ENCODE measurements around the gene PAX5. TPM values are rescaled to one million over a fixed set of nuclear protein-coding genes. Genes with fewer than 3 reads are reported as not detected.

The PAX5 gene
- total RNA-seq, 4 donors from 2014 or later = not detected

GRCh38 chr9:36961051-36961450 lies 73.0 kb downstream of the PAX5 start:
- no peaks in the 10 kb centered on the region for H3K9me3 ChIP-seq
- TF ChIP-seq POLR2A (IDR thresholded peaks at IDR 0.05) (no peak), EP300 (IDR thresholded peaks at IDR 0.05) (no peak), CTCF (IDR thresholded peaks at IDR 0.05) (no peak)
- H3K27ac ChIP-seq = no peak overlapping the region
- 43 to 59% methylated on average over 4 of the region's 4 CpGs for WGBS, 2 donors
- no peaks in the 10 kb centered on the region for H3K36me3 ChIP-seq
- no peak for DNase-seq (ENCODE audit: low spot score in 2 of 2)
- H3K27me3 ChIP-seq = peaks cover 0 to 11% of the 10 kb centered on the region in 2 donors
- peaks cover 0 to 8% (median 0%) of the 10 kb centered on the region in 4 donors for H3K4me1 ChIP-seq
- H3K4me3 ChIP-seq = no peak overlapping the region

- Histone ChIP-seq H3K4me3 (no peak overlapping the region), H3K27ac (no peak overlapping the region), H3K27me3 (peaks cover 0 to 11% of the 10 kb centered on the region in 2 donors), H3K36me3 (no peaks in the 10 kb centered on the region), H3K4me1 (peaks cover 0 to 8% (median 0%) of the 10 kb centered on the region in 4 donors), H3K9me3 (no peaks in the 10 kb centered on the region)
- 94 to 95% methylated on average over 7 of the region's 7 CpGs for WGBS, 2 donors
- DNase-seq (ENCODE audit: low spot score in 2 of 2) = no peak
- TF ChIP-seq CTCF (IDR thresholded peaks at IDR 0.05) = no peak
- no peak for TF ChIP-seq EP300 (IDR thresholded peaks at IDR 0.05)
- TF ChIP-seq POLR2A (IDR thresholded peaks at IDR 0.05) = no peak
Observed at GRCh38 chr9:36960575-36960955, 73.5 kb downstream of the PAX5 start.

- Histone ChIP-seq H3K27ac (no peak overlapping the region), H3K9me3 (no peaks in the 10 kb centered on the region), H3K27me3 (peaks cover 0 to 16% of the 10 kb centered on the region in 2 donors), H3K36me3 (no peaks in the 10 kb centered on the region), H3K4me3 (no peak overlapping the region), H3K4me1 (peaks cover 0 to 8% (median 0%) of the 10 kb centered on the region in 4 donors)
- WGBS, 2 donors = 87 to 90% methylated on average over 12 of the region's 12 CpGs
- no peak for TF ChIP-seq POLR2A (IDR thresholded peaks at IDR 0.05)
- no peak for TF ChIP-seq EP300 (IDR thresholded peaks at IDR 0.05)
- TF ChIP-seq CTCF (IDR thresholded peaks at IDR 0.05) = no peak
- DNase-seq (ENCODE audit: low spot score in 2 of 2) = no peak
Observed at GRCh38 chr9:36959681-36960574, 74.1 kb downstream of the PAX5 start.

GRCh38 chr9:36956908-36957307 lies 77.2 kb downstream of the PAX5 start:
- Histone ChIP-seq H3K27ac (no peak overlapping the region), H3K4me3 (no peak overlapping the region), H3K4me1 (peaks cover 0 to 7% (median 0%) of the 10 kb centered on the region in 4 donors), H3K9me3 (peaks cover 0 to 5% (median 0%) of the 10 kb centered on the region in 4 donors), H3K27me3 (peaks cover 0 to 20% of the 10 kb centered on the region in 2 donors), H3K36me3 (no peaks in the 10 kb centered on the region)
- no peak for TF ChIP-seq POLR2A (IDR thresholded peaks at IDR 0.05)
- no peak for TF ChIP-seq EP300 (IDR thresholded peaks at IDR 0.05)
- TF ChIP-seq CTCF (IDR thresholded peaks at IDR 0.05) = no peak
- no peak for DNase-seq (ENCODE audit: low spot score in 2 of 2)
- WGBS, 2 donors = 68 to 69% methylated on average over 9 of the region's 9 CpGs

- no peak for TF ChIP-seq POLR2A (IDR thresholded peaks at IDR 0.05)
- no peak for TF ChIP-seq EP300 (IDR thresholded peaks at IDR 0.05)
- no peak for TF ChIP-seq CTCF (IDR thresholded peaks at IDR 0.05)
- Histone ChIP-seq H3K27ac (no peak overlapping the region), H3K27me3 (peaks cover 0 to 12% of the 10 kb centered on the region in 2 donors), H3K36me3 (no peaks in the 10 kb centered on the region), H3K4me1 (no peaks in the 10 kb centered on the region), H3K9me3 (peaks cover 0 to 5% (median 0%) of the 10 kb centered on the region in 4 donors), H3K4me3 (no peak overlapping the region)
- DNase-seq (ENCODE audit: low spot score in 2 of 2) = no peak
- WGBS, 2 donors = 61 to 70% methylated on average over 4 of the region's 4 CpGs
Observed at GRCh38 chr9:36950389-36950788, 83.7 kb downstream of the PAX5 start.
